ENCODE data around the gene CSPG4.
"Not testable (repeated sequence)": the region's sequence is repeated elsewhere in the genome, so short reads cannot be mapped to it uniquely, and the experiment has no call there.

The CSPG4 gene

DNA sequence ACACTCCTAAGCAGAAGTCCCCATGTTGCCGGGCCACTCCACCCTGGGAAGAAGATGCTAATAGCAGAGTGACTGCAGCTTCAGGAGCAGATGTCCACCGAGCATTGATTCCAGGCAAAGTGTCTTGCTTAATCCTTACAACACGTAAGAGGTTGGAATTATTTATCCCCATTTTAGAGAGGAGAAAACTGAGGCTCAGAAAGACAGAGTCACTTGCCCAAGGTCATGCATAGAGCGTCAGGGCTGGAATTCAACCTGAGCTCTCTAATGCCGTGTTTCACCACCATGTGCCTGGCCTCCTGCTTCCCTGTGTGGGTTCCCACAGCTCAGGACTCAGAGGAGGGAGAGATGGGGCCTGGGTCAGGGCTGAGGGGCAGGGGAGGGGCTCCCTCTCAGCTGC is 7.3 kb downstream of the CSPG4 start:
- in situ Hi-C loops (cut with HindIII; ENCODE audit: low sequenced_read_pairs): not testable (repeated sequence)

DNA sequence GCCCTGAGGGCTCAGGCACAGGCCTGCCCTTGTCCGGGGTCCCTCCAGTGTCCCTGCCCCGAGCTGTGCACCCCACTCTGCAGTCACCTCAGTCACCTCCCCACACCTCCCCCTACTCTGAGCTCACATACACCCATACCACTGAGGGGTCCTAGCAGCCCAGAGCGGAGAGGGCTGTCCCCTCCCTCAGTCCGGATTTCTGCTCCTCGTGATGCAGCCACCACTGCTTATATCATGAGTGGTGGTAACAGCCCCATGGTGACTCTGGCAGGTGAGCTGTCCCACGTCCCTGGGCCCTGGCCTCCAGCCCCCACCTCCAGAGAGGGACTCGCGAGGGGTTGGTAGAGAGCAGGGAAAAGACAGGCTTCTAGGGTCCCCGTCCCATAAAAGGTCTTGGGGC is 8.0 kb downstream of the CSPG4 start:
- in situ Hi-C loops (cut with HindIII; ENCODE audit: low sequenced_read_pairs): no loop called here

DNA sequence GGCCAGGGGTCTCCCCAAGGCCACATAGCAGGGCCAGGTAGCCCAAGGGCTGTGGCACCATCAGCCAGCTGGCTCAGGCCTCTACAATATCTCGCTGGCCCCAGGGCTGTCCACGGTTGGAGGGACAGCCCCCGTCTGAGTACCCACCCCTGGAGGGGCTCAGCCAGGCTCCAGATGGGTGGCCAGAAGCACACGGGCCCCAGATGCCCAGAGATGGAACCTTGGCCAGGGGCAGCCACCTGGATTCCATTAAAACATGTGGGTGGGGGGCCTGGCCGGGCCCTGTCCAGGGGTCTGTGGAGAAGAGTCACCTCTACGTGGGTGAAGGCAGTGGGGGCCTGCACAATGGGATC is 8.4 kb downstream of the CSPG4 start:
- in situ Hi-C loops (cut with HindIII; ENCODE audit: low sequenced_read_pairs): no loop called here

DNA sequence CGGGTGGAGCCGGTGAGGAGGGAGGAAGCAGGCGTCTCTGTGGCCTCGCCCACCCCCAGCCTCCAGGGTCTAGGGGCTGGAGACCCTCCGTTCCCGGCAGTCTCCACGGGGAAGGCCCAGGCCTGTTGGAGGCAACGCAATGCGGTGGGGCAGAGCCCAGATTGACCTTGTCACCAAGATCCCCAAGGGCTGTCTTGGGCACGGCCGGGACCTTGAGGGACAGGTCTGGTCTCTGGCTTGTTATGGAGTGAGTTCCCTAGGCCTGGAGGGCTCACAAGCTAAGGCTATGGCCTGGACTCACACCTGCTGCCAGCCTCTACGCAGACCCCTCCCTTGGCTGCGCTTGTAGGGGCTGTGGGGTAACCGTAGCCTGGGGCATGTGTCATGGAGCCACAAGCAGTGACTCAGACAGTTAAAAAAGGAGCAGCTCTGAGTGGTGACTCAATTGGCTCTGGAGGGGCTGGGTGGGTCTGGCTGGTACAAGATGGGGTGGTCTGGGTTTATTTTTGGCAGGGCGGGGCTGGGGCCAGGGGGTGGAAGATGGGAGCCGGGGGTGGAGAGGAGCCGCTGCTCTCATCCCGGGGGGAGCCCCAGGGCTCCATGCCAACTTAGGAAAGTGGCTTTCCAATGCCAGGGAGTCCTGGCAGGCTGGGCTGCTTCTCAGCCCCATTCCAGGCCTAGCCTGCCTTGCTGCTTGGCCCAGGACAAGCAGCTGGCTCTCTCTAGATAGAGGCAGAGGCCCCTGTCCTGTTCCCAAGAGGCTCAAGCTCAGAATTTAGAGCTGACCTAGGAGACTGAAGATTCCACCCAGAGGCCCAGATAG is 9.0 kb downstream of the CSPG4 start:
- in situ Hi-C loops (cut with HindIII; ENCODE audit: low sequenced_read_pairs): not testable (repeated sequence)

DNA sequence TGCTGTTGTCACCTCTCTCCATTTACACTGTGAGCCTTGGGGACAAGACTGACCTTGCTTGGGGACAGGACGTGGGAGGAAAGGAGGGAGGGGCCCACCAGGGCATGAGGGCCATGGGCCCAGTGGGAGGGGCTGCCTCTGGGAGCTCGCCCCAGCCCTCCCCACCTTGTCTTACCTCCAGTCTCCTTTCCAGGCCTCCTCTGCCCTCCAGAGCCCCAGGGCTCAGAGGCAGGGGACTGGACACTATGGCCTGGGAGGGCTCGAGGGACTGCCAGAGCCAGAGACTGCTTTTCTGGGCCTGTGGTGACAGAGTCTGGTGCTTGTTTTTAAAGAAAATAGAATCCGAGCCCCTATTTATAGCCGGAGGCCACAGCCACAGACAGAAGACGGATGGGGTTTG is 10.2 kb downstream of the CSPG4 start:
- in situ Hi-C loops (cut with HindIII; ENCODE audit: low sequenced_read_pairs): no loop called here

DNA sequence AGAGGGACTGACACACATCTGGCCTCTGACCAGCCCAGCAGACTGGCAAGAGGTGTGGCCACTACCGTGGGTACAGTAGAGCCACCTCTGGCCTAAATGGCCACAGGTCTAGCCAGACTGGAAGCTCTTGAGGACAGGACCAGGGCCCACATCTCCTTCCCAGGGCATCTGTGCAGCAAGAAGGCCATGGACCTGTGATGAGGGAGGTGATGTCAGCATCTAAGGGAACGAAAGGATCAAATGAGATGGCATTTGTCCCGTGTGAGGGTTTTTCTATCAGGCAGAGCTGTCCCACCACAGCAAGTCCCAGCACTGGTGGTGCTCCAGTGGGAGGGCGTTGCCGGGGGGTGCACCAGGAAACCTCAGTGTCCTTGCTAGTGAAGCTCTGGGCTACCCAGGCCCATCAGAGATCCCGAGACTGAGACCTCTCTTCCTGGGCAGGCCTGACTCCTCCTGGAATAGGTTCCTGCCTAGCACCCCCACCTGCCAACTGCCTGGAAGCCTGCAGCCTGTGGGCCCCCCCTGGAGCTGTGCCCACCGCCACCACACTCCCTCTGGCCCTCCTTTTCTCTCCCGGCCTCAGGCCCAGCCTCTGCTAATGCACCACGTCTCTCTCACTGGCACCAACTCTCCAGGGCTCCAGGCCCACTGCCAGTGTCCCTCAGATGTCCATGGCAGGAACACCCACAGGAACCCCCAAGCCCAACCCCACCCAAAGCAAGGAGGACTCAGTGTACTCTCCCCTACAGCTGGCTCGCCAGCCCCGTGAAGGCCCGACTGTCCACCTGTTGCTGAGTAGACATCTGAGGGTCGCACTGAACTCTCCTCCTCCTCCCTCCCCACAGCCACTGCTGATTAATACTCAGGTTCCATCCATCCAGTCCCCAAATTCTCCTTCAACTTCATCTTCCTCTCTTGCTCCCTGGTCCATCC is 11.3 kb downstream of the CSPG4 start:
- in situ Hi-C loops (cut with HindIII; ENCODE audit: low sequenced_read_pairs): not testable (repeated sequence)

DNA sequence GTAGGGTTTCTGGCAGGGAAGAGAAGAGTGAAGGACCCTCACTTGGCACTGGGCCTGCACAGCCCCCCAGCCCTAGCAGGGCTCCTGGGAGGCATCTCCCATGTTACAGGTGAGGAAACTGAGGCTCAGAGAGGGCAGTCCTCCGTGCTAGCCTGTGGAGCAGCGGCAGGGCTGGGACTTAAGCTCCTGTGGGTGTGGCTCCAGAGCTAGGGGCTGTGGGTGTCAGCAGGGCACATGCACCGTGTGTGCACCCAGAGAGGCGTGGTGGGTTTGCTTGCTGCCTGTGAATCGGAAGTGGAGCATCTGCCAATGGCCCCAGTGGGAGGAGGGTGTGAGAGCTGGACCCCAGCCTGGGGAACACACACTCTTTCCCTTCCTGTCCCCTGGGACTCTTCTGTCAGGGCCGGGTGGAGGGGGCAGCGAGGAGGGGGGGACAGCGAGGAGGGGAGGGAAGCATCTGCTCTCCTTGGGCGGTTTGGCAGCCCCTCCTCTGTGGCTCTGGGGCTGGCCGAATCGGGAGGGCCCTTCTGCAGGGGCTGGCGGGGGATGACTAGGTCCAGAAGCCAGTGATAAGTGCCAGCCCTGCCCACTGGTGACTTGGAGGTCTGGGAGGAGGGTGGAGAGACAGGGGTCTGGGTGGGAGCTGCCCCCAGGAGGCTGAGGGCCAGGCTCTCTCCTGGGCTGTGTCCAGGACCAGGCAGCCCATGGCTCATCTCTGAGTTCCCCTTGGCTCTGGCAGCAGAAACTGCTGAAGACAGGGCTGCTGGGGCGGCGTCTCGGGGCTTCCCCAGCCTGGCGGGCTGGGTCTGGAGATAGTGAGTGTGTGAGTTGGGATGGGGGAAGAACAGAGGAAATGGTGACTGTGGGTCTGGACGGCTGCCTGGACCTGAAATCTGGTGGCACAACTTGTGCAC is 12.4 kb downstream of the CSPG4 start:
- in situ Hi-C loops (cut with HindIII; ENCODE audit: low sequenced_read_pairs): not testable (repeated sequence)

DNA sequence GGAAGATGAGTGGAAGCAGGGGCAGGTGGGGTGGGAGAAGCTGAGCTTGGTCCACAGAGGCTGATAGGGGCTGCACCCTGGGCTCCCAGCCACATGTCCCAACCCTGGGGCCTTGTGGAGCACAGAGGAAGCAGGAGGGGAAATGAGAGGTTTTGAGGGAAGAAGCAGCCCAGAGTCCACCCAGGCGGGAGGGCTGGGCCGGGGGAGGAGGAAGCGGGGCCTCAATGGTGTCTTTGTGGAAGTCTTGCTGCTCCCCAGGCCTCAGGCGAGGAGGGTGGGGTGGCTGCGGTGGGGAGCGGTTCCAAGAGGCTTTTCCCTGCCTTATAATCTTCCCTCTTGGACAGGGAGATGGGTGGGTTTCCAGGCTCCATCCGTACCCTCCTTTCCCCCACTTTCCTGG is 13.1 kb downstream of the CSPG4 start:
- in situ Hi-C loops (cut with HindIII; ENCODE audit: low sequenced_read_pairs): not testable (repeated sequence)

DNA sequence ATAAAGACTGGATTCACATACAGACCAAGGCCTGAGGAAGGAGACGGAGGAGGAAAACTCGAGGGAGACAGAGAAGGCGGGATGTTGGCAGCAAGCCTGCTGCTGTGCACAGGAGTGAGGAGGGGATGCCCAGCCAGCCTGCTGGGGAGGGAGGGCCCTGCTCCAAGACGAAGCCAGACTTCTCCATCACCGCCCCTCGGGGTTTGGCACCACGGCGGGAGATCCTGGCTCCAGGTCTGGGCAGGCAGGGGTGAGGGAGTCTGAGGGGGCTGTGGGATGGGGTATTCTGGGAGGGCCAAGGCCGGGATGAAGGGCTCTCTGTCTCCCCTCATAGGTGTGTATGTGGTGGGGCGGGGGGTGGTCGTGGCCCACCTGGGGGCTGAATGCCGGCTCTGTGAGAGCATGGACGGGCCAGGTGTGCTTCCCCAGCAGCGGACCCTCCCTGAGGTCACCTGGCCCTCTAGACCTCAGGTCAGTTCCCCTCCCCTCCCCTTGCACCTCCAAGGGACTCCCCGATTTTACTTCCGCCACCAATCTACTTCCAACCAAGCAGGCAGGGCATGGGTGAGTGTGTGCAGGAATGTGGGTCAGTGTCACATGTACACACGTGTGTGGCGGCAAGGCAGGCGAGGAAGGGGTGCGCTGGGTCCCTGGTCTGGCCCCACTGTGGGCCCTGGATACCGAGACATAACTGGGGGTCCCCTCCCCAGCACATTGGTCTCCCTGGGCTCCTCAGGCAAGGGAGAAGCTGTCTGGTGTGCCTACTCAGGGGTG is 14.5 kb downstream of the CSPG4 start:
- in situ Hi-C loops (cut with HindIII; ENCODE audit: low sequenced_read_pairs): not testable (repeated sequence)

DNA sequence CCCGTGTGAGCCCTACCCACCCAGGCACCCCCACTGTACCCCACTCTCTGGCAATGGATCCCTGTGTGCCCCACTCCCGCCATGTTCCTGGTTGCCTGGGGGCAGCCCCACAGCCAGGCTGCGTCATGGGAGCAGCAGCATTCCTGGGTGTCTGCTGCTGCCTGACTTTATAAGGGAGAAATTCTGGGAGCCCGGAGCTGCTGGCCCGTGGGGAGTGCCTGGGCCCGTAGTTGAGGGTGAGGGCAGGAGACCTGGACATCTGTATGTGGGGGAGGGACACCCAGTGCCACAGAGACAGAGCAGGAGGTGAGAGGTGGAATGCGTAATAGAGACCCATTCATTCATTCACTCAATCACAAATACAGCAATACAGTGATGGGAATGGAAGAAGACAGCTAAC is 15.1 kb downstream of the CSPG4 start:
- in situ Hi-C loops (cut with HindIII; ENCODE audit: low sequenced_read_pairs): no loop called here

DNA sequence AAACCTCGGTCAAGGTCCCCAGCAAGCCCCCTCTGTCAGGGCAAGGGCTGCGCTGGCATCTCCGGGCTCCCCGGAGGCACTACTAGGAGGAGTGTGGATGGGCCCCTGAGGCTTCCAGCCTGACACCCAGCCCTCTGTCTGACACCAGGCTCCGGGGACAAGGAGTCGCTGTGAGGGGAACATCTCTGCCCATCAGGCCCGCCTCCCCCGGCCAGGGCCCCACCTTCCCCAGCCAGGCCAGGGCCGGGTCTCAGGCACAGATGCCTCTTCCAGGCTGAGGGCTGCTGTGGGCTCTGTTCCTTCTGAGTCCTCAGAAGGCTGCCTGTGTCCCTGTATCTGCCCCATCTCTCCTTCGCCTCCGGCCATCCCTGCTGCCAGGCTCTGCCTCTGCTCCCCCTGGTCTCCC is 15.8 kb downstream of the CSPG4 start:
- in situ Hi-C loops (cut with HindIII; ENCODE audit: low sequenced_read_pairs): no loop called here

DNA sequence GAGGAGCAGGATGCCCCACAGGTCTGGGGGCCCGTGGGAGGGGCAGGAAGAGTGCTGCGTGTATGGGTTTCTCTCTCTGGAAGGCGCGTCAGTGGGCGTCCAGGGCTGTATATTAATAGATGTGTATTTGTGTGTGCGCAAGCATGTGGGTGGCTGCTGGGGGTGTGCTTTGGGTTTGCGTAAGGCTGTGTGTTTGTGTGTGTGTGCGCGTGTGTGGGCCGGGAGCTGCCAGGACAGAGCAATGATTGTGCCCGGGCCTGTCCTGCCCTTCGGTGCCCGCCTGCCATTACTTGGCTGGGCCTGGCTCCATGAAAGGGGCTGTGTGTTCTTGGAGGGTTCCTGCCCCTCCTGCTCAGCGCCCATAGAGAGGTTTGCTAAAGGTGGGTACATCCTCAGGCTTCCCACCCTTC is 16.3 kb downstream of the CSPG4 start:
- in situ Hi-C loops (cut with HindIII; ENCODE audit: low sequenced_read_pairs): no loop called here

DNA sequence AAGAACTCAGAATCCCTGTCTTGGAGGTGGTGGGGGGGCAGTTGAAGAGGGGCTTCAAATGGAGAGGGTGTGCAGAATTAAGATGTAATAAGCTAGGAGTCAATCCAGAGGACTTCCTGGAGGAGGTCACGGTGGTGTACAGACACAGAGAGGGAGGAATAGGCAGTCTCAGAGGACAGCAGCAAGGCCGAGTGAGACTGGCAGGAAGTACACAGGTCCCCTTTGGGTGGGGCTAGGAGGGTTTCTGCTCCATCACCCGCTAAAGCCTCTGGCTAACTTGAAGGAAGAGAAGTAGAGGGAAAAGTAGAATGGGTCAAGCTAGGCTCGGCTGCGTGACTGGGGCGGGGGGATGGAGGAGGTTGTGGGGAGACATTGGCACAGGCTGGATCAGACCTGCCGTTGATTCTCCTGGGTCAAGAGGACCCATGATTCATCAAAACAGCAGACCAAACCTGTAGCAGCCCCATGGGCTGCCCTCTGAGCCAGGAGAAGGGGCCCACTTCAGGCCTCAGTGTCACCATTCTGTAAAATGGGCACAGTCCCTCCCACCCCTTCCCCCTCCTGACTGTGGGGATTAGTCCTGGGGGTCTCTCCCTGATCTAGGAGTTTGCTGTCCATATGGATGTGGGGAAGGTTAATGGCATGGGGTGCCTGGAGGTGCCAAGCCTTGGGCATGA is 16.9 kb downstream of the CSPG4 start:
- in situ Hi-C loops (cut with HindIII; ENCODE audit: low sequenced_read_pairs): no loop called here

DNA sequence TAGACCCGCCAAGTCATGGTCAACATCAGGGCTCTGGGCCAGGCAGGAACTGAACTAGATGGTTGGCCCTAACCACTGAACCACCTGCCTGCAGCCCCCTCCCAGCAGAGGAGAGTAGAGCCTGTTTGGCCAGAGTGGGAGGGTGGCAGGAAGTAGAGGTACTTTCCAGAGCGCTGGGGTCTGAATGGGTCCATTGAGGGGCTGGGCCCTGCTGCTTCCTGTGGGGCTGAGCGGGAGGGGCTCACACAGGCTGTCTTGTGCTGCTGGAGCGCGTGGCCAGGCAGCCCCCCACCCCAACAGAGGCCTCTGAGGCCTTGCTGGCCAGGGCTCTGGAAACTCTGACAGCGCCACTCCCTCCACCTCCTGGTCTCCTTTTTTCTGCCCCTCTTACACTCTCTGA is 17.4 kb downstream of the CSPG4 start:
- in situ Hi-C loops (cut with HindIII; ENCODE audit: low sequenced_read_pairs): no loop called here

DNA sequence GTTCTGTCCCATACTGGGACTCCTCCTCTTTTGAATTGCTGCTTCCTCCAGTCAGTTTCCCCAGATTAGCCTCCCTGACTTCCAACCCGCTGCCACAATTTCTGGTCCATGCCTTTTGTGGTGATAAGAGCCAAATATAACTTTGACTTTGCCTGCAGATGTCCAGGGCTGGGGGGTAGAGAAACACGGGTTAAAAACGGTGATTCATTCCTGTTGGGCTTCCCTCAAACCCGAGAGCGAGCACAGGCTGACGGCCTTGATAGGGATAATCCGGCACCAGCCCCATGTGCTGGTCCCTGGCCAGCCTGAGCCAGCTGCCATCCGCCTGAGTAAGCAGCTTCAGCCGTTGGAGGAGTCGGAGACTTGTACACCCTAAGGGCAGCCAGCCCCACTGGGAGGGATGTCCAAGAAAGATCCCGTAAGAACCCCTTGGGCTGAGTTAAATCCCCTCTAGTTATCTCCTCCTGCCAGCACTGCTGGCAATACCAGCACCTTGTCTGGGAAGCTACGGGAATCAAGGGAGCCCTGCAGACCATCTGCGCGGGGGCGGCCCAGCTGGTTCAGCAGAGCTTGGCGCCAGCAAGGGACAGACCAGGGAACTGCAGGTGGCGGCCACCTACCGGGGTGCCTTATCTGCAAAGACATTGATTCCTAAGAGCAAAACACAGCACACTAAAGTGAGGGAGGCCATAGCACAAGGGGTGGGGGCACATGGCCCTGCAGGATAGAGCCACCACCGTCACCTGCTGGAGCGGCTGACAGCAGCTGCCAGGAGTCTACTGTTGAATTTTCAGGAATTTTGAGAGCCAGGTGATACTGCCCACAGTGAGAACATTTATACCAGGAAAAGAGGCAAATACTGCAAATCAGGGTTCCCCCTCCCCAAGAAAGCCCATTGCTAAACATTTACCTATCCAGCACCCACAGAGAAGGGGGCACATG is 18.1 kb downstream of the CSPG4 start:
- in situ Hi-C loops (cut with HindIII; ENCODE audit: low sequenced_read_pairs): no loop called here

DNA sequence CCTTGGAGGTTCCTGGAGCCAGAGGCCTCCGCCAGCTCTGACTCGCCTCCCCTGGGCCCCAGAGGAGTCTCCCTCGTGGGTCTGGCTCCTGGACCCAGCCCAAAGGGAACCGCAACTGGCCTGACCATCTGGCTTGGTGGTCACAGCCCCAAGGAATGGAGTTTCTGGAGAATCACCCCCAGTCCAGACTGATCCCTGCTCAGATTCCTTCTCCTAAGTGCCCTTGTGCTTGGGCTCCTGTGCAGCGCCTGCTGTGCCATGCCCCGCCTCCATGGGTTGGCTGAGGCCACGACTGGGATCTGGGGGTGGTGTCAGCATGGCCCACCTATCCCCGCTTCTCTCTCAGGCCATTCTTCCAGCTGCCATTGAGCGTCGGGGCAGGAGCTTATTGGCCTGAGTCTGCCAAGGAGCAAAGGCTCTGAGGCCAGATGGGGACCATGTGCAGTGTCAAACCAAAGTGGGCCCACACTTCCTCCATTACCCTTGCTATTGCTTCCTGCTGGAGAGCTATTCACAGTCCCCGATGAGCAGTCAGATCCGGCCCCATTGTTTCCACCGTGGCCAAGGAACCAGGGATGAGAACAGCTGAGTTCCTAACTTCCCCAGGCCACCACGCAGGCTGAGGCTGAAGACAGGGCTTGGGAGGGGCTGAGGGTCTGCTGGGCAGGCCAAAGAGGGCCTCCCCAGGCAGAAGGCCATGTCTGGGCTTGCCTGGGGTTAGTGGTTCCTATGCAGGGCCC is 19.0 kb downstream of the CSPG4 start:
- in situ Hi-C loops (cut with HindIII; ENCODE audit: low sequenced_read_pairs): no loop called here

DNA sequence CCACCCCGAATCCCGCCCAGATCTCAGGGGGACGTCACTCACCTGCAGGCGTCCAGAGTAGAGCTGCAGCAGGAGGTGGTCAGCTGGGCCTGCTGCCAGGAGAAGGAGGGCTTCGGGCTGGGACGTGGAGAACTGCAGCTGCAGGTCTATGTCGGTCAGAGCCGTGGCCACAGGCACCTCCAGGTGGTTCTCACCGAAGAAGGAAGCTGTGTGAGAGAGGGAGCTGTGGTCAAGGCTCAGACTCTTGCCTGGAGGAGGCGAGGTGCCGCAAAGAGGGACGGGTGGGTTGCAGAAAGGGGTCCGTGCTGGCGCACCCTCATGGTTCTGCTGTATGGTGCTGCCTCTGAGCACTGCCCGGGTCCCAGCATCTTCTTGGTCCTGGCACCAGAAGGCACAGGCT is 19.6 kb downstream of the CSPG4 start:
- in situ Hi-C loops (cut with HindIII; ENCODE audit: low sequenced_read_pairs): not testable (repeated sequence)

DNA sequence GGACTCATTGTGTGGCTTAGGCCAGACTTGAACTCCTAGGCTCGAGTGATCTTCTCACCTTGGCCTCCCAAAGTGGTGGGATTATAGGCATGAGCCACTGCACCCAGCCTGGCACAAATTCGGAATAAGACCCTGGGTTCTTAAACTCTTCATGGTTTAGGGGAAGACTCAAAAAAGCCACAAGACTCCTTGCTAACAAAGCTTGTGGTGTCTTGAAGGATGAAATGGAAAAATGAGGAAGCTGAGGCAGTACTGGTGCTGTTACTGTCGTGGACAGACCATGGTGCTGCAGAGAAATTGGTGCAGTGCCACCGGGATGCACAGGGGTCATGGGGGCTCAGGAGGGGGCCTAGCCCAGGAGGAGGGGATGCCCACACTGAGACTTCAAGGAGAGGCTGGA is 20.3 kb downstream of the CSPG4 start:
- in situ Hi-C loops (cut with HindIII; ENCODE audit: low sequenced_read_pairs): not testable (repeated sequence)

Data from endothelial cell of hepatic sinusoid (primary cell).